MV-4-11 (cell line): ENCODE measurements around the gene RBP3.
A peak's percentile ranks its signal among the peaks of the same experiment; 100 is the strongest.

ENCODE experiments used
- DNase-seq: peaks from one replicate; lab custom pipeline; 2025; lab: John Stamatoyannopoulos, UW

RBP3 gene

DNA sequence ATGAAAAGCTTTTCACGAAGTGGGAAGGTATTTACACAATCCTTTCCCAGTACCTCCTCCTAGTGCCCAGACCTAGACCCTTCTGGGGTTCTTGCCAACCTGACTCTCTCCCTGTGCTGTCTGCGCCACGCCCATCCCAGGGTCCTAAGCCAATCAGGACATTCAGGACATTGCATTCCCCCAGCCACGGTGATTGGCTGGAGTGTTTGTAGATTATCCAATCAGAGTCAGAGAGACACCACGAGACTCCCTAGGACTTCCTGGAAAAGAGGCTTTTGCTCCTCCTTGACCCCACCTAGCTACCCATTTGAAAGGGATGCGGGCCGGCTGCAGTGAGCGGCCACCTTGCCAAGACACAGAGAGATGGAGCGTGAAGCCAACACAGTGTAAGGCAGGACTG, 29.5 kb upstream of the RBP3 start:
- DNase-seq = peak; percentile 4

DNA sequence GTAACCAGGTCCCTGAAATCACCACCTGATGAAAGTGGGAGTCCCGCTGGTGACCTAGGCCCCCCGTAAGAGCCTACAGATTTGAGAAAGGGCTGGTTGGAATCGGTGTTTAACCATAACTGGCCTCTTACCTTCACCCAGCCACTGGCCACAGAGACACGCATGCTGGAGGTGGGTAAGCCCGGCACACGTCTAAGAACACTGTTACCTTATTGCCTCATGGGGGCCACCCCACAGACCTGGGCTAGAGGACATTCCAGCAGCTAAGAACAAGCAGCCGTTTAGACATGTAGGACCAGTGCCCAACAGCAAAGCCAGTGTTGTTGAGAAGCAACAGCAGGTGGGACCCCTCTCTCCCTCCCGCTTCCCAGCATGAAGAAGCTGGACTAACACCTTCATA, 28.4 kb upstream of the RBP3 start:
- no peak for DNase-seq

DNA sequence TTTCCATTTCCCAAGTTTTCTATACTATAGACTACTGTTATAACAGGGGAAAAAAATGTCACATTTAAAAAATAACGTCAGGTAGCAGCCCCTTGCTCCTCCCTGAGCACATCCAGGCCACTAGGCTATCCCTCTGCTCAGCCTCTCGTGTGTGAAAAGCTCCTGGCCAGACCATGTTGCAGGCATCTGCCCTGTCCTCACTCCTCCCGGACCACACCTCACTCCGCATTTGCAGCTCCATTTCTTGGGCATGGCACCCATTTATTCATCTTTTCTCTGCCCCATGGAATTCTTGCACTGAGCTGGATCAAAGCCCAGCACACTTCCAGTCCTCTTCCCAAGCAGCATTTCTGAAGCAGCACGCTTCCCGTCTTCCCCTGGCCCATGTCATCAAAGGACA, 27.4 kb upstream of the RBP3 start:
- no peak for DNase-seq

DNA sequence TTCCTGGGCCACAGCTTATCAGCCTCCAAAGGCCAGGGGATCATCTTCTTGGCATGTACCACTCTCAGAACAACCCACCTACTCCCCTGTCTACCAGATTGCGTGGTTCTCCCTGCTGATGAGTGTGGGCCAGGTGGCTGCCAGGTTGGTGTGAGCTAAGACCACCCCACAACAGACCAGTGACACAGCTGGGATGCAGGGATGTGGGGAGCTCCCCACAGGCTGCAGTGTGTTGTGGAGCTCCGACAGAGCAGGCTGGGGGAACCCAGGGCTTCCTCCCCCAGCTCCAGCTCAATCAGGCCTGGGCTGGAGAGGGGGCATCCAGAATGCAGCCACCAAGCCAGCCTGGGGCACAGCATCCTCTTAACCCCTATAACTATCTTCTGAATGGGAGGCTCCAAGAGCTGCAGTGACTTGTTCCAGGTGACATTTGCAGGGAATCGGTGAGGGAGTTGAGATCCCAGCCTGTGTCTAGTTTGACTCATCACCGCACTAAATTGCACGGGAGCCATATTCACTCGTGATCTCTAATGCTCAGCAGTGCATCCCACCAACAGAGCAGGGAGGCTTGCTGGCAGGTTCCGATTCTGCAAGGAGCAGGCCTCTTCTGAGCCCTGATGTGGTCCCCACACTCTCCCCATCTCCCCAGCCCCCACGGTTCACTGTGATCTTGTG, 26.5 kb upstream of the RBP3 start:
- no peak for DNase-seq

DNA sequence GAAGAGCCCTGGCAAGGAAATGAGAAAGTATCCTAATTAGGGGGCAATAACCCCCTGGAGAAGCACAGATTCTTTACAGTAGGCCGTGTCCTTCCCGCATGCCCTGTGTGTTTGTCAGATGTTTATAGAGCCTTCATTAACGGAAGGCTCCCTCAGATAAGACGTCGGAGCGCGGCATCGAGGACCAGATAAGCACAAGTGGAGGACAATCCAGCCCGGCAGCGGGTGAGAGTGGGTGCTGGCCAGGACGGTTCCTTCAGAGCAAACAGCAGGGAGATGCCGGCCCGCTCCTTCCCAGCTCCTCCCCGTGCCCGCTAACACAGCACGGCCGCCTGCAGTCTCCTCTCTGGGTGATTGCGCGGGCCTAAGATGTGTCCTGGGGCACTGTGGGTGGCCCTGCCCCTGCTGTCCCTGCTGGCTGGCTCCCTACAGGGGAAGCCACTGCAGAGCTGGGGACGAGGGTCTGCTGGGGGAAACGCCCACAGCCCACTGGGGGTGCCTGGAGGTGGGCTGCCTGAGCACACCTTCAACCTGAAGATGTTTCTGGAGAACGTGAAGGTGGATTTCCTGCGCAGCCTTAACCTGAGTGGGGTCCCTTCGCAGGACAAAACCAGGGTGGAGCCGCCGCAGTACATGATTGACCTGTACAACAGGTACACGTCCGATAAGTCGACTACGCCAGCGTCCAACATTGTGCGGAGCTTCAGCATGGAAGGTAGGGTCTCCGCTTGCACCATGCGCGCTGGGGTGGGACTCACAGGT, 25.7 kb upstream of the RBP3 start, which contains the start of gene GDF2:
Gene GDF2, plus strand, starts transcription at position 155 of the 762 bp plus-strand sequence. Its CDS starts 215 bp downstream, at position 370.
- DNase-seq = no peak

DNA sequence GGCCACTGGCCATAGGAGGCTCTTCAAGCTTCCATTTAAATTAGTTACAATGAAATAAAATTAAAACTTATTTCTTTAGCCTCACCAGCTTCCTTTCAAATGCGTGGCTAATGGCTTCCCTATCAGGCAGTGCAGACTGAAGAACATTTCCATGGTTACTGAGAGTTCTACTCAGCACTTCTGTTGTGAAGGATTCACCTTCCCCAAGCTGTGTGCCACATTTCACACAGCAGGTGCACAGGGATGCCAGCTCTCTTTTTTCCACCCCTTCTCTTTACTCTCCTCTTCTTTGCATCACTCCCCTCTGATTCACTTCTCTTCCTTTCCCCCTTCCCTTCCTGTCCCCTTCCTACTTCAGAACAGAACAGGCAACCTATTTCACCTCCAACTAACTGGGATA, 25.1 kb upstream of the RBP3 start:
- DNase-seq = no peak

DNA sequence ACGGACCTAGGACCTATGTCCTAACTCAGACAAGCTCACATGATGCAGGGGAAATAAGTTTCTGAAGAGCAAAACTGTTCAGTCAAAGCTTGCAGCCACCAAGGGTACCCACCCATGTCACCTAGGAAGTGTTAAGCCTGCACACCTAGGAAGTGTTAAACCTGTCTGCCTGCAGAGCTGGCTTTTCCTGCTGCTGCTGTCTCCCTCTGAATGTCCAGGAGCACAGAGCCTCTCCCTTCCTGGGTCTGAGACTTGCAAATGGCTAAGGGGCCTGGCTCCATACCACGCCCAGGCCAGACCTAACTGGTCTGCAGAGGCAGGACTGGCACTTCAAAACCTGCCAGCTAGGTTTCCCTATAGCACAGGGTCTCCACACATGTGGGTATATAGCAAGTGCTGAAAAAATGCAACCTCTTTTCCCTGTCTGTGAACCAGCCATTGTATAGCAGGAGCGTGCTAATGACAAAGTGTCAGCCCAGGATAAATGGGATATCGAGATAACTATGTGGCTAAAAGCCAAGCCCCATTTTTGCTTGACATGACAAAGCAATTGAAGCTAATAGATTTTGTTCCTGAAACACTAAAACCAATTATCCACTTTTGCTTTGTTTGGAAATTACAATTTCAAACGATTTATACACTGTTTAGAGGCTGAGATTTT, 24.4 kb upstream of the RBP3 start:
- no peak for DNase-seq

DNA sequence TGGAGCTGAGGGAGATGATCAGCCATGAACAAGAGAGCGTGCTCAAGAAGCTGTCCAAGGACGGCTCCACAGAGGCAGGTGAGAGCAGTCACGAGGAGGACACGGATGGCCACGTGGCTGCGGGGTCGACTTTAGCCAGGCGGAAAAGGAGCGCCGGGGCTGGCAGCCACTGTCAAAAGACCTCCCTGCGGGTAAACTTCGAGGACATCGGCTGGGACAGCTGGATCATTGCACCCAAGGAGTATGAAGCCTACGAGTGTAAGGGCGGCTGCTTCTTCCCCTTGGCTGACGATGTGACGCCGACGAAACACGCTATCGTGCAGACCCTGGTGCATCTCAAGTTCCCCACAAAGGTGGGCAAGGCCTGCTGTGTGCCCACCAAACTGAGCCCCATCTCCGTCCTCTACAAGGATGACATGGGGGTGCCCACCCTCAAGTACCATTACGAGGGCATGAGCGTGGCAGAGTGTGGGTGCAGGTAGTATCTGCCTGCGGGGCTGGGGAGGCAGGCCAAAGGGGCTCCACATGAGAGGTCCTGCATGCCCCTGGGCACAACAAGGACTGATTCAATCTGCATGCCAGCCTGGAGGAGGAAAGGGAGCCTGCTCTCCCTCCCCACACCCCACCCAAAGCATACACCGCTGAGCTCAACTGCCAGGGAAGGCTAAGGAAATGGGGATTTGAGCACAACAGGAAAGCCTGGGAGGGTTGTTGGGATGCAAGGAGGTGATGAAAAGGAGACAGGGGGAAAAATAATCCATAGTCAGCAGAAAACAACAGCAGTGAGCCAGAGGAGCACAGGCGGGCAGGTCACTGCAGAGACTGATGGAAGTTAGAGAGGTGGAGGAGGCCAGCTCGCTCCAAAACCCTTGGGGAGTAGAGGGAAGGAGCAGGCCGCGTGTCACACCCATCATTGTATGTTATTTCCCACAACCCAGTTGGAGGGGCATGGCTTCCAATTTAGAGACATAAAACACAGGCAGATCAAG, 22.6 kb upstream of the RBP3 start:
- no peak for DNase-seq

DNA sequence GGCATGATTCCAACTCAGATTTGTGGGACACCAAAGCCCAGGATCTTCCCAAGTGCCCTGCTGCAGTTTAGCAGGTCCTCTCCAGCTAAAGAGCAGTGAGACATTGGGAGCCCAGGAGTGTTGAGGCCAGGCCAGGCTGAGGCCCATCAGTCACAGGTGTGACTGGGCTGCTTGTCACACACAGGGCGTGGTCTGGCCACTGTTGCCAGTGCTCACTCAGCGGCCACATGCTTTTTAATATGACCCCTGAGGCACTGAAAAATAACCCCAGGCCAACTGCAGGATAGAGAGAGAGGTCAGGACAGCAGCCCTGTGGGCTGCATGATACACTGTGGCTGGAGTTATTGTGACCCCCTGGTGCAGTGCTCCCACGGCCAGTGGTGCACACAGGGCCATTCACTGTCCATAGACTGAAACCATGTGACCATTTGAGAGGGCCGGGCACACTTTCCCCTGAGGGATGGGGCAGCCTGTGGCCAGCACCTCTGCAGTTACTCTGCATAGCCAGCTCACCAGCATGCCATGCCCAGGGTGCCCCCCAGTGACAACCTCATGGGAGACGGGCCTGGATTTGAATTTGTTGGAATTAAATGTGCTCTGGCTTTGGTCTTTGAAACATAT, 21.7 kb upstream of the RBP3 start:
- DNase-seq = no peak

DNA sequence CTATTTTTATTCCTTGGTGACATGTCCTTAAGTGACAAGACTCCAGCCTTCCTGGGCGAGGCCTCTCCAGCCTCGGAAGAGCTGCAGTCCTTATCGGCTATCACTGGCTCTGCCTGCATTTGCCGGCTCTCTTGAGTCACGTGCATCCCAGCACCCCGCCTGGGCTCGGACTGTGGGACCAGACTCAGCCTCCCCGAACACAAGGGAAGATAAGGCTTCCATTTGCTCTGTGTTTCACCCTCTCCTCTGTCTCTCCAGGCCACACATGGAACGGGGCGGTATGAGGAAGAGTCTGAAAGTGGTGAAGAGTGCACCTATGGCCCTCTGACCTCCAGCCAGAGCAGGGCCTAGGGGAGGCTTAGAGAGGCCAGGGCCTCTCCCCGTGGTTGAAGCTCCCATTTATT, 21.2 kb upstream of the RBP3 start:
- DNase-seq = no peak

DNA sequence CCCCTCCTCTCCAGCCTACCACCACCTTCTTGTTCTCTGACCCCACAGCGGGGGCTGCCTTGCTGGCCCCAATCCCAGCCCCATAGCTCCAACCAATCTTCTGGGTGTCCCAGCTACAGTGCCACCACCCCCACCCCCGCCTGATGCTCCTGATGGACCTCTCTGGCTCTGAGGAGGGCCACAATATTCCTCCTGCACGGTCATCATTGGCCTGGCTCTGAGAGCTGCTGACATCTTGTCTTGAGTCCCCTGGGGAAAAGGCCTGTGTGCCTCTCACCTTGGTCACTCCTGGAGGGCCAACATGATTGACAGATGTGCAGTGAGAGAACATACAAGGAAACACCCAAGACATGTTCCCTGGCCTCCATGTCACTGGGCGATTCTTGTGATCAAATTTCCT, 18.3 kb upstream of the RBP3 start:
- no peak for DNase-seq

DNA sequence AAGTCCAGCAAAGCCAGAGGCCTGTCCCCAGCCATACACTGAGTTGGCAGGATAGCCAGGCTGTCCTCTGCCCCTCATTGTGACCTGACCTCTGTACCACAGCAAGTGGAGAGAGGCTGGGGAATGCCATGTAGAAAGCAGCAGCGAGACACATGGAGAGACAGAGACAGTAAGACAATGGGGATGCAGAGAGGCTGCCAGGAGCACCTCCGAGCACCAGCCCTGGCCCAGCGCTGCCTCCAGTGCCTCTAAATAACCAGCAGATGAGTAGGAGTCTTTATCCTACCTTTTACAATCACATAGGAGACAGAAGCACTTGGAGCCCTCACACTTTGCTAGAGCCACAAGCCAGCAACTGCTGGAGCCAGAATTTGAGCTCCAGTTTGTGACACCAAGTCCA, 17.8 kb upstream of the RBP3 start:
- DNase-seq = no peak

DNA sequence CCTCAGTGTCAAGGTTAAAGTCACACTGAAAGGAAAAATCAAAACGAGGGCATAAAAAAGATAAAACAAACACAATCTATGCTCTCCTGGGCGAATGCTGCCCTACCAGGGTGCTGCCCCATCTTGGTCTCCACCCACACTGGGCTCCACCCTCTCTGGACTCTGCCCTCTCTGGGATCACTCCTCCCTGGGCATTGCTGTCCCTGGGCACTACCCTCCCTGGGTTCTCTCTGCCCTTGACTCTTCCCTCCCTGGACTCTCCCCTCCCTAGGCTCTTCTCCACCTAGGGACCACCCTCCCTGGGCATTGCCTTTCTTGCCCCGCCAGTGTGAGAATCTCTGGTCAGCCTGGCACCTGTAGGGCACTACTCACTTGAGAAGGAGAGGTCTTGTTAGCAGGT, 17.4 kb upstream of the RBP3 start:
- no peak for DNase-seq

DNA sequence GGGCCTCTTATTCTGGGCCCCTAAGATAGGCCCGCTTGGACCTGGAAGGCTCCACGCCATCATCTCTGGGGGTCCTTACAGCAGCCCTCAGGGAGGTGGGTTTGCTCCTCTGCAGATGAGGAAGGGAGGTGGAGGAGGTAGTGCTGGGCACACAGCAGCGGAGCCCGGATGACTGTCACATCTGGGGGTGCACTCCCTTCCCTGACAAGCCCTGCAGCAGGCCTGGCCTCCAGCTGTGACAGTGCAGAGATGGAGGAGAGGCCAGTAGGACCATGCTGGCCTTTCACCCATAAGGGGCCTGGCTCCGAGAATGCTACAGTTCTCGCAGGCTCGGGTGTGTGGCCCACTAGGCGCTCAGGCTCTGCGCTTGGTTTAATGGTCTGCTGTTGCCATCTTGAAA, 16.7 kb upstream of the RBP3 start:
- no peak for DNase-seq

DNA sequence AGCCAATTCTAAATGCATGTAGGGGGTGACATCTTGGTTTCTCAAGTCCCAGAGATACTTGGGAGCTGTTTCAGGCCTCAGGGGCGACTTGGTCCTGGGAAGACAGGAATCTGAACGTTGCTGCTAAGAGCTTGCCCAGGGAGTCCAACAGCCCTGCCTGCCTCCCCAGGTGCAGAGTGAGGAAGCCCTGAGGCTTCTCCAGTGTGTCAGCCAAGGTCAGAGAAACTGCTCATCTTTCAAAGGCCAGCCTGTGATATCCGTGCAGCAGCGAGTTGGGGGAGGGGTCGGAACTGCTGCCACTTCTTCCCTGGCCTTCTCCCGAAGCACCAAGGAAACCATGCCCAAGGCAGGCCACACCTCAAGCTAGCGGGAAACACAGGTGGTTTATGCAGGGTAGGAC, 16.2 kb upstream of the RBP3 start:
- no peak for DNase-seq

DNA sequence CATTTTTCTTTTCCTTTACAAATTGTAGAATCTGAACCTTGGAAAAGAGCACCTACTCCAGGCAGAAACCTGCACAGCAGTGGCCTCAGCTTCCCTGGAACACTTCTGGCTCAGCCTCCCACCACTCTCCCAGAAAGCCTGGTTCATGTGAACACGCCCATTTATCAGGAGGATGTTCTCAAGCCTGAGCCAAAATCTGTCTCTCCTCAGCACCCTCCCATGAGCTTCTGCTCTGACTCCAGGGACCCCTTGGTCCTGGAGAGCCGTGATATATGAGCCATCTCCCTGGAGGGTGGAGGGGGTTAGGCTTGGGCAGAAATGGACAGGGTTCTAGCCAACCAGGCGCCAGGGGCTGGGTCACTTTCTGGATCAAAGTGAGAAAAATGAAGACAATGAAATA, 15.8 kb upstream of the RBP3 start:
- DNase-seq = no peak

DNA sequence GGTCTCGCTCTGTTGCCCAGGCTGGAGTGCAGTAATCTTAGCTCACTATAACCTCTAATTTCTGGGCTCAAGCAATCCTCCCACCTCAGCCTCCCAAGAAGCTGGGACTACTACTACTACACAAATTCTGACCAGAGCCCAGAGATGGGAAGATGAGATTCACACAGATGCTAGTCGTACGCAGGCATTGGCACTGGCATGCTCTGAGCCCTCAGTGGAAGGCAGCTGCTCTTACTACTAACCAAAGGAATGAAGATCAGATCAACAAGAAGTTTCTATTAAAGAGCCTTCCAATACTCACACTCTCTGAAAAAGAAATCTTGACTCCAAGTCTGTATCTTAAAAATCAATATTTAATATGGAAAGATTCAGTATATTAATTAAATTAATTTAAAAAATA, 15.2 kb upstream of the RBP3 start:
- DNase-seq = no peak

DNA sequence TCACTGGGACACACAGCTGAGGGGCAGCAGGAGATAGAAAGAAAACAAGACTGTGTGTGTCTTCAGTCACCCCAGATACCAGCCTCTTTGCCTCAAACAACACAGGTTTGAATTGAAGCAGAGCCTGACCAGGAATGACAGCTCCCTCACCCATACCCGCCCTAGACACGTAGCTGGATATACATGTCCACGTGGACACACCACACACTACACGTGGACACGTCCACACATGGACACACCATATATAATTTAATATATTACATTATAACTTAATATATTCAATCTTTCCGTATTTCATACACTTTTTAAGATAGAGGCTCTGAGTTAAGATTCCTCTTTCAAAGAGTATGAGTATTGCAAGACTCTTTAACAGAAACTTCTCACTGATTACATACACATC, 14.6 kb upstream of the RBP3 start:
- DNase-seq = no peak

DNA sequence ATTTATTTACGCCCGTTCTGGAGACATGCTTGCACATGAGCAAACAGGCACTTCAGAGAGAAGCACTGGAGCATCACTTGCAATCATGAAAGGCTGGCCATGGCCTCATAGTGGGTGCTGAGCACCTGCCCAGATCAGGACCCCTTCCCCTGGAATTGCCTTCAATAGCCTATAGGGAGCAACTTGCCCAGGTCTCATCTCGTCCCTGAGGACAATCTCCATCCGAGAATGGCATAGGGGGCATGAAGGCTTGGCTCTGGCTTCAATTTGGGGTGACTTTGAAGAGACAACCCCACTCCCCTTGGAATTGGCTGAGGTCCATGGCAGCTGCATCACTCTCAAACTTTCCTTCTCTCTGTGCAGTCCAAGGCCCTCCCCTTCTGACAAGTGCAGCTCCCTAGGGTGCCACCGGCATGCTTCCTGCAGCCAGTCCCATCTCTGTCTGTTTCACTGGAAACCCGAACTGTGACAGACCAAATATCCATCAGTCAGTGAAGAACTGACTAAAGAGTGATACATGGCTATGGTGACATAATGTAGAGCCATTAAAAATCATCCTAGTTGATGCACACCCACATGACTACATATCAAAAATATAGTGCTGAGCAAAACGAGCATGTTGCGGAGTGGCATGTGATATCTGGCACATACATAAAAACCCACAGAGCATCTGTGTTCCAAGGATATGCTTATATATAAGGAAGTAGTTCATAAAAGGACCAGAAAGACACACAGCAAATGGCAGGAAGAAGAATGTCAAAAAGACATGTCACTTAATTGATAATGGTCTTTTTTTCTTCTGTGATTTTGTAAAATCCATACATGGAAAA, 13.5 kb upstream of the RBP3 start:
- no peak for DNase-seq

DNA sequence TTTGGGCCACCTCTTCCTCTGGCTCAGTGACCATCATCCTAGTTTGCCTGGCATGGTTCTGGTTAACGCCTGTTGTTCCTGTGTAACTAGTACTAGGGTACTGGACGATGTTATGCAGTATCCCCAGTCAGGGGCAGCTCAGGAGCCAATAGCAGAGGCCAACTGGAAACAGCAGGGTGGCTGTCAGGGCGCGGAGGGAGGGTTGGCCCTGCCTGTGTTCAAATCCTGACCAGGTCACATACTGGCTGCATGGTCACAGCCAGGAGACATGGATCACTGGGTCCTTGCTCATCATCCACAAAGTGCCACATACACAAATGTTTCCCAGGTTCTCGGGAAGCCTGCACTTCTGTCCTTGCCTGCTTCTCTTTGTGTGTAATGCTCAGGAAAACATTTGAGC, 12.3 kb upstream of the RBP3 start:
- DNase-seq = no peak
